GOT3 (cell line): ENCODE data around the gene RAB3A.
A peak's percentile ranks its signal among the peaks of the same experiment; 100 is the strongest.

Experiments
- DNase-seq: peaks from one replicate; lab custom pipeline; 2025; ENCODE audit warnings: mixed read lengths; lab: John Stamatoyannopoulos, UW

Gene RAB3A, protein sequence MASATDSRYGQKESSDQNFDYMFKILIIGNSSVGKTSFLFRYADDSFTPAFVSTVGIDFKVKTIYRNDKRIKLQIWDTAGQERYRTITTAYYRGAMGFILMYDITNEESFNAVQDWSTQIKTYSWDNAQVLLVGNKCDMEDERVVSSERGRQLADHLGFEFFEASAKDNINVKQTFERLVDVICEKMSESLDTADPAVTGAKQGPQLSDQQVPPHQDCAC

DNA sequence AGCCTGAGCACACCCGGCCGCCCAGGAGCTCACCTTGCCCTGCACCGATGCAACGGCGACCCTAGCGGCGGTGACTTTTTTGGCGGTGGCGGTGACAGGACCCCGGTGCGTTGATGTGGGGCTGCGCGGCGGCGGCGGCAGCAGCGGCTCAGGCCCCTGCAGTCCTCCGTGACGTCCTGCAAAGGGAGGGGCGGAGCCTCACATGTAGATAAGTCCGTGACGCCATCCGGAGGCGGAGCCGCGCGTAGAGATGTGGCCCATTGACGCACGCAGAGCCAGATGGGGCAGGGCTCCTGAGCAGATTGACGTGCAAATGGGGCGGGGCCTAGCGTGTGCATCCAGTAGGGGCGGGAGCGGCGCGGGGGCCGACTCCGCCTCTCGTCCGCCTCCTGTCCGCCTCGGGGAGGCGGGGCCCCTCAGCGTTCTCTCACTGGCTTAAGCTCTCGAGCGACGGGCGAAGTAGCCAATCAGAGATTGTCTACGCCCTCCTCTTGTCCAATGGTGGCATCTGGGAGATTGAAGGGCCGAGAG lies at the start of gene RAB3A:
Gene RAB3A (minus strand): TSS at position 180 of the 531 bp plus-strand sequence. CDS start 1,302 bp downstream, outside the sequence.
- DNase-seq: peak; percentile 98

- DNase-seq: no peak
These were observed 49.3 kb upstream of the RAB3A start for GRCh38 chr19:18253130-18253529.

- DNase-seq: no peak
These were observed 48.5 kb upstream of the RAB3A start for GRCh38 chr19:18252370-18252717.

DNA sequence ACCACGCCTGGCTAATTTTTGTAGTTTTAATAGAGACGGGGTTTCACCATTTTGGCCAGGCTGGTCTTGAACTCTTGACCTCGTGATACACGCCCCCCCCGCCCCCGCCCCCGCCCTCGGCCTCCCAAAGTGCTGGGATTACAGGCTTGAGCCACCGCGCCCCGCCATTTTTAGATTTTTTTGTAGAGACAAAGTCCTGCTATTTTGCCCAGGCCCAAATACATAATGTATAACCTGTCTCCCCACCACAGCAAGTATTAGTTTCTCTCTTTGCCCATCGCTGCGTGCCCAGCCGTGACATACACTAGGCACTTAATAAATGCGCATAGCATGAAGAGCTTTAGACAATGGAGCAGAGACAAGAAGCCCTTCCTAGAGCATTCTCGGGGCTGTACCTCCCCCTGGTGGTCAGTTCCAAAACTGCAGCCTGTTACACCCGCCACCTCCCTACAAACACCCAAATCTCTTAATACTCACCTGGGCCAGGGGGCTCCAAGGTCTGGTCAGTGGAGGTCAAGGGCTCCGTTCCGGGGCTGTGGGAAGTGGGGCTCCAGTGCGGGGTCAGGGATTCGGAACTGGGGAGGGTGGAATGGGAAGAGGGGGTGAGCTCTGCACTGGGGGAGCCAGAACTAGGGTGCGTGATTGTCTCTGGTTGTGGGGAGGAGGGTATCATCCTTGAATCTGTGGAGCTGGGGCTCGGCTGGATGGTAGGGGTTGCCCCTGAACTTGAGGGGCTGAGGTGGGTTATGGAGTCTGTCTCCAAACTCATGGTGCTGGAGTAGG lies 47.9 kb upstream of the RAB3A start:
- no peak for DNase-seq

DNA sequence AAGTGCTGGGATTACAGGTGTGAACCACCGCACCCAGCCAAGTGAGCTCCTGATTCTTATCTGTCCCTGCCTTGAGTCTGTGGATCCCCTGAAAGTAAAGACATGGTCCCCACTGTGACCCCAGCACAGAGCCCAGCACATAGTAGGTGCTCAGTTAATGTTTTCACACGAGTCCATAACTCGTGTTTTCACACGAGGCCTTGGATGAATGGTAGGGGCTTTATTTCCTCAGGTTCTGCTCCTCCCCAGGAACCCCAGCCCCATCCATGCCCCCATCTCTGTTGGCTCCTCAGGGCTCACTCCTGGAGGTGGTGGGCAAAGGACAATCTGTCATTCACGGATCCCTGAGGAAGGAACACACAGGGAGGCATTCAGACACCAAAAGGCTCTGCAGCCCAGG lies 46.0 kb upstream of the RAB3A start:
- no peak for DNase-seq

DNA sequence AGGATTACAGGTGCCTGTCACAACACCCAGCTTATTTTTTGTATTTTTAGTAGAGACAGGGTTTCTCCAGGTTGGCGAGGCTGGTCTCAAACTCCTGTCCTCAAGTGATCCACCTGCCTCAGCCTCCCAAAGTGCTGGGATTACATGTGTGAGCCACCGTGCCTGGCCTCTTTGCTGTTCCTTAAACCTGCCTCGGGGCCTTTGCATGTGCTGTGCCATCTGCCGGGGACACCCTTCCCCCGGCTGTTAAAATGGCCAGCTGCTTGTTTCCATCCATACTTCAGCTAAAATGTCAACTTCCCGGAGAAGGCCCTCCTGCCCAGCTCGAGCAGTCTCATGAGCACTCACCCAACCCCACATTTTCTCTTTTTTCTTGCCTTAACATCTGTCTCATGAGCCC lies 41.5 kb upstream of the RAB3A start:
- DNase-seq: no peak

DNA sequence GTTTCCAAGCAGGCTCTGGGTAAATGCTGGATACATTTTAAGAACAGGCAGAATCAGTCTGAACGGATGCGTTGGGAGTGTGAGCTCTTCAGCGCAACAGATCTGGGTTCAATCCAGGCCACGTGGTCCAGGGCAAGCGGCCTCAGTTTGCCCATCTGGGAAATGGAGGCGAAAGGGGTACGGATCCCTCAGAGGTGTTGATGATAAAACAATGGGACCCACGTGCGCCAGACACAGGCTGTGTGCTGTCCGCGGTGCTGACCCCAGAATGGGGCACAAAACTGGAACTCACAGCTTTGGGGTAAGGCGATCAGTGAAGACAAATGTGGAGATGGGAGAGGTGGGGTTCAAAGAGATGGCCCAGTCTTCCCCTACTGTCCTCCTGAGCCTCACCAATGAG lies 35.5 kb upstream of the RAB3A start:
- no peak for DNase-seq

- no peak for DNase-seq
These were observed 30.4 kb upstream of the RAB3A start for GRCh38 chr19:18234194-18234593.

DNA sequence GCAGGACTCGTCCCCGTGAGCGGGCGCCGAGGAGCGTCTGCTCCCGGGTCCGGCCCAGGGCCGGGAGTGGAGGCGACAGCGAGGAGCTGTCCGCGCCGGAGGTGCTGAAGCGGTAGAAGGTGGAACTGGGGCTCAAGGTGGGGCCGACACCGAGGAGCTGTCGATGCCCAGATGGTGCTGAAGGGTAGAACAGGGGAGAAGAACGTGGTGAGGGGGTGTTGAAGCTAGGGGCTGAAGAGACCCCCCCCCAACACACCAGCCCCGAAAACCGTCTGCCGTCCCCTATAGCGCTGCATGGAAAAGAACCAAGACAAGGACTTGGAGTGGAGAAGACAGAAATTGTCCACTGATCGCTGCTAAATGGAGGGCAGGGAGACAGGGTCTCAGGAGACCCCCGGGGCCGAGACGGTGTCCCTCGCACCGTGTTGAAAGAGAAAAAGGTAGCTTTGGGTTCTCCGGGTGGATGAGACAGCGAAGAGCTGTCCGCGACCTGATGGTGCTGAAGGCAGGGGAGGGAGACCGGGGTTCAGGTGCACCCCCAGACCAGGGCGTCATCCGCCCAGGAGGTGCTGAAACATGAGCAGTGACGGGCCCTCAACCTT lies 29.5 kb upstream of the RAB3A start:
- no peak for DNase-seq

- no peak for DNase-seq
These were observed 28.8 kb upstream of the RAB3A start for GRCh38 chr19:18232540-18233223.

- no peak for DNase-seq
These were observed 27.9 kb upstream of the RAB3A start for GRCh38 chr19:18231775-18232174.

- no peak for DNase-seq
These were observed 27.3 kb upstream of the RAB3A start for GRCh38 chr19:18230941-18231734.

DNA sequence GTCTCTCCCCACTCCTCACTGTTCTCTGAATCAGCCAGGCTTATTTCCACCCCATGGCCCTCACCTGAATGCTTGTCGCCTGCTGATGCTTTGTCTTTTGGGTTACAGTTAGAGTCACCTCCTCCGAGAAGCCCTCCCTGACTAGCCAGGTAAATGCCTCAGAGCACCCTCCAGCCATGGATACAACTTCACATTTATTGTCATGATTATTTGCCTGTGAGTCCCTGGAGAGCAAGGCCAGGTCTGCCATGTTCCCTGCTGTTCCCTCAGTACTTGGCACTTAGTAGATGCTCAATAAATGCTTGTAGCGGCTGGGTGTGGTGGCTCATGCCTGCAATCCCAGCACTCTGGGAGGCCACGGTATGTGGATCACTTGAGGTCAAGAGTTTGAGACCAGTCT lies 26.1 kb upstream of the RAB3A start:
- no peak for DNase-seq

GRCh38 chr19:18229474-18229873 lies 25.6 kb upstream of the RAB3A start:
- DNase-seq: no peak

DNA sequence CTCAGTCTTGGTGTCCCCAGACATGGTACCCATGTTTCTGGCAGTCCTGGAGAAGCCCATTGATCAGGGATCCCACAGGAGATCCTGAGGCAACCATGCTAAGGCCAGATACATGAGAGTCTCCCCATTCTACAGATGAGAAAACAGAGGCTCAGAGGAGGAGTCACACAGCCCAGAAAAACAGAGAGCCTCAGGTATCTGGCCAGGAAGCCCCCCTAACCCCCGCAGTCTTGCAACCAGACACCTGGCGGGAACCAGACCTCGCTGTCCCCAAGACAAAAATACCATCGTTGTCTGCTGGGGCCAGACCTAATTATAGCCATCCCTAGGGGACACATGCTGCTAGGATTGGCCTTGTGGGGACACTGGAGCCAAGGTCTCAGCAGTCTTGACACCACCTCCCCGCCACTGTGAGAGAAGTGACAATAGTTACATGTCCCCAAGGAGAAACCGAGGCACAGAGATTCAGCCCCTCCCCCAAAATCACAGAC lies 24.0 kb upstream of the RAB3A start:
- no peak for DNase-seq

DNA sequence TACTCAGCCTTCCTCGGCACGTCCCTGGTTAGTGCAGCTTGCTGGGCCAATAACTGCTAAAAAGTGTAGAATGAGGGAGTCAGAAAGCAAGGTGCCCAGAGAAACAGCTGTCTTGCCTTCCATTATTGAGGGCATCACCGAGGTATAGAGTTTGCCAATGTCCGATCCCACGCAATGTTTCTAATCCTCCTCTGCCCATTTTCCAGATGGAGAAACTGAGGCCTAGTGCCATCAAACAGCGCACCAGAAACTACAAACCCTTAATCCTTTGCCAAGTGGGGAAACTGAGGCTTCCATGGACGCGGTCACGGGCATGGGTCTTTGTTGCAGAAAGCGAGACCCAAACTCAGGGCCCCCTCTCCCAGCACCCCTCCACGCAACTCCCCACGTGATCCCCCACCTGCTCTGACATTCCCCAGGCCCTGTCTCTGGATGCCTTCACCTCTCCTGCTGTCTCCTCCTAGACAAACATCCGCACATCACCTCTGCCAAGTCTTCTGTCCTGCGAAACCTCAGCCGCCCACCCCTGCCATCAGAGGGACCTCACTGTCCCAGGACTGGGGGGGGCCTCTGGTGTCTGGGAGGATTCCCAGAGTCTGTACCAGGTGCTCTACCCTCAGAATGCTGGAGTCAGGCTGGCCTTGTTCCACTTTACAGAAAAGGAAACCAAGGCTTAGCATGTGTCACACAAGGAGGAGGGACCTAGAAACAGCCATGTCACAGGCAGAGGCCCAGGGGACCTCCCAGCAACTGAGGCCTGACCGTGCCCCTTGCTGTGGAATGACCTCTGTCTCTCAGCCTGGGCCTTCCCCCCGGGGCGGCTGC lies 23.3 kb upstream of the RAB3A start:
- no peak for DNase-seq

GRCh38 chr19:18225702-18226468 lies 22.0 kb upstream of the RAB3A start, which contains the start of gene PDE4C:
Gene PDE4C (minus strand): TSS chr19:18226438. CDS start chr19:18226415, 23 bp downstream.
- DNase-seq: no peak

- DNase-seq: no peak
These were observed 21.5 kb upstream of the RAB3A start for GRCh38 chr19:18225355-18225701.

DNA sequence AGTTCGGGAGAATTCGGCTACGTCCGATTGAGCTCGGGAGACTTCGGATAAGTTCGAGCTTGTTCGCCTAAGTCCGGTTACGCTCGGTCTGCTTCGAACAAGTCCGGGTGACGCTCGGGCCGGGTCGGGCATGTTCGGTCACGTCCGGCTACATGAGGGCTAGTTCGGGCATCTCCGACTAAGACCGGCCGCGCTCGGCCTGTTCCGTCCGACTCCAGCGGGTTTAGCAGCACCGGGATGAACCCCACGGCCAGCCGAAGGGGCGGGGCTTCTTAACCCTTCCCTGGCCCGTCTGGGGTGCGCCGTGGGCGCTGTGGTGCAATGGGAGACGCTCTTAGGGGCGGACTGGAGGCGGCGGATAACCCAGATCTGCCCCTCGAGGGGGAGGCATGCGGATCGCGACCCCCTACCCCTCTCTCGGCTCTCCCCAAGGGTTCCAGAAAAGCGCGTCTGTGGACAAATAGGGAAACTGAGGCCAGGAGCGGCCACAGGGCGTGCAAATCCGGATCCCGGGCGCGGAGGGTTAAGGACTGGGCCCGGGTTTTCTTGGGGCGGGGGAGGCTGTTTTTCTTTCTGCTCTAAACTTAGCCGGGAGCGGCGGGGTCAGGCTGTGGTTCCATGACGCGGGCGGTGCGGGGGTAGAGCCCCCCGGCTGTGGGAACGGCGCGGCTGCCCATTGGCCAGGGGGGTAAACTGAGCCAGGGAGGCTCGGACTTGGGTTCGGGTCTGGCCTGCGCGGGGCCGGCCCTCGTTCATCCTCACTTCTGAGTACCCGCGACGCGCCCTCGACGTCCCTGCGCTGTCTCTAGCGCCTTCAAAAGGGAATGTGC lies 20.9 kb upstream of the RAB3A start:
- DNase-seq: peak; percentile 74
